Measurements from ENCODE around the gene YPEL3.
"Not testable (repeated sequence)": the region's sequence is repeated elsewhere in the genome, so short reads cannot be mapped to it uniquely, and the experiment has no call there.

The YPEL3 gene

DNA sequence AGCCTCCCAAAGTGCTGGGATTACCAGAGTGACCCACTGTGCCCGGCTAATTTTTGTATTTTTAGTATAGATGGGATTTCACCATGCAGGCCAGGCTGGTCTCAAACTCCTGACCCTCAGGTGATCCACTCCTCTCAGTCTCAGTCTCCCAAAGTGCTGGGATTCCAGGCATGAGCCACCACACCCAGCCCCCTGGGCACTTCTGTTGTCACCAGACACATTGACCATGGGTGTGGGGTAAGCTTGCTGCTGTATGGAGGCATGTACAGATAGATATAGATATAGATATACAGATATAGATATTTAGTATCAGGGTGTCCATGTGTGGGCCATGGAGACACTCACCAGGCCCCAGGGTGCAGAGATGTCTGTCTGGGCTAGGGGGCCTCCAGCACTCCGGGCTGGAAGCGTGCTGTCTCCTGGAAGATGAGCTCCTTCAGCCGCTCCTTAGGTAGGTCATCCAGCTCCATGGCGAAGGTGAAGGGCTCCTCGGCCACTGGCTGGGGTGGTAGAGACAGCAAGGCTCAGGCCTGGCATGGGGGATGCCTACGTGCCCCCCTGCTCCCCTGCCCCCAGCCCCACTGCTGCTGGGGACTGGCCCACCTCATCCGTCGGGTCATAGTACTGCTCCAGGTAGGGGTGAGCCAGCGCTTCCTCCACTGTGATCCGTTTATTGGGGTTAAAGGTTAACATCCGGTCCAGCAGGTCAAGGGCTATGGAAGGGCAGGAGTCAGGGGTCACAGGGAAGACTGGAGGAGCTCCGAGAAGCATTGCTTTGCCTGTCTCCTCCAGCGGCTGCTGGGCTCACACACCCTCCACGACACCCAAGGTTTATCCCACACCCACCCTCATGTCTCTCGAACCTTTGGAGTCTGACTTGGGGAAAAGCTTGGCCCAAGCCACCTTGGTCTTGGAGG, 20.5 kb upstream of the YPEL3 start:
- no peak for DNase-seq

DNA sequence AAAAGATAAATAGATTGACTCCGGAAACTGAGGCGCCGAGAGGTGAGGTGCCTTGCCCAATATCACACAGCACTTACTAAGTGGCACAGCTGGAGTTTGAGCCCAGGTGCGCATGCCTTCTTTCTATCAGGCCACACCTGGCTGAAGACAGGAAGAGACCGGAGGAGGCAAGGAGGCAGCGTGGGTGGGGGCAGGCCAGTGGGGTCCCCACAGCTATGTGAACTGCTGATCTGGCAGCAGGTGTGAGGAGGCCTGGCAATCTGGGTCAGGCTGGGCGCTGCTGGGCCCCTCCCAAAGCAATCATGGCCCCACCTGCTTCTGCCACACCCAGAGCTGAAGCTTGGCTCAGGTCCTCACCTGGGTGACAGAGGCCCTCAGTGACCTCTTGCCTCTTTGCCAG, 19.2 kb upstream of the YPEL3 start:
- no peak for DNase-seq

DNA sequence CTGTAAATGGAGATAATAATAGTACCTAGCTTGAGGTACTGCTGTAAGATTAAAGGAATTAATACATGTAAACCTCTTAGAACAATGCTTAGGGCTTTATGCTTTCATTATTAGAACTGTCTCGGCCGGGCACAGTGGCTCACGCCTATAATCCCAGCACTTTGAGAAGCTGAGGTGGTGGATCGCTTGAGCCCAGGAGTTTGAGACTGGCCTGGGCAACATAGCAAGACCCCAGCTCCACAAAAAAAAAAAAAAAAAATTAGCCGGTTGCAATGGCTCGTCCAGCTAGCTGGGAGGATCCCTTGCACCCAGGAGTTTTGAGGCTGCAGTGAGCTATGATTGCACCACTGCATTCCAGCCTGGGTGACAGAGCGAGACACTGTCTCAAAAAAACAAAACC, 18.8 kb upstream of the YPEL3 start:
- not testable (repeated sequence) for DNase-seq

DNA sequence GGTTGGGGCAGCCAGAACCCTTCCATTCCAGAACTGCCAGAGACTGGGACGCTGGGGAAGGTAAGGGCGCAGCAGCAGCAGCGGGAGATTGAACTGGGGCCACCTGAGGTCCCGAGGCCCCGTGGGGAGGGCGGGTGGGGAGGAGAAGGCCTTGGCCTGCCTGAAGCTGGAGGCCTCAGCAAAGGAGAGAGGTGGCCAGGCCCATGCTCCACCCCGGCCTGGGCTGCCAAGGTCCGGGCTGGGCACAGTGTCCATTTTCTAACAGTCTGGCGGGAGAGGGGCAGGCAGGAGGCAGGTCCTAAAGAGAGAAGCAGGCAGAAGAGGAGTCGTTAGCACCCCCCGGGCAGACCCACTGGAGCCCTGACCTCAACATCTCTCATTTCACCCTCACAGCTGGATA, 18.4 kb upstream of the YPEL3 start:
- DNase-seq: no peak

DNA sequence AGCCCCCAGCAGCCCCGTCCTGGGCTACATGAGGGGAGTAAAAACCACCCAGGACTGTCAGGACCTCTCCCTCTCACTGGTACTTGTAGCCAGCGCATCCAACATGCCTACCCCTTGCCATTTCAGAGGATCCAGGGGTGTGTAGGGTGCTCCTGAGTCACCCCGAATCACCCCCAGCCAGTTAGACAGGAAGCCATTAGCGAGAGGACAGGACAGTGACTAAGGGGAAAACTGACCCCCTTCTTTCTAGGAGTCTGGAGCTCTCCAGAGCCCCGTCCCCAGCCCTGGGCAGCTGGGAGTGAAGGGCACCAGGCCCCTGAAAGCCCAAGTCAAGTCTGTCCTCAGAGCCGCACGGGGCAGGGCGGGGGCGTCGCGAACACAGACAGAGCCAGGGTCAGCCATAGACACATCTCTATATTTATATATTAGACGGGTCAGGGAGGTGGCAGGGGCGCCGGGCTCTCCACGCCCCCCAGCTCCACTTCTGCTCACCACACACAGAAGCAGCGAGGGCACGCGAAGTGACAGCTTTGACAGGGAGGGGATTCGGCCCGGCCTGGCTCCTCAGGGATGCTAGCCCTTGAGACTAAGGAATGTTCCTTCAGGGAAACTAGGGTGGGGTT, 17.8 kb upstream of the YPEL3 start:
- DNase-seq: no peak

DNA sequence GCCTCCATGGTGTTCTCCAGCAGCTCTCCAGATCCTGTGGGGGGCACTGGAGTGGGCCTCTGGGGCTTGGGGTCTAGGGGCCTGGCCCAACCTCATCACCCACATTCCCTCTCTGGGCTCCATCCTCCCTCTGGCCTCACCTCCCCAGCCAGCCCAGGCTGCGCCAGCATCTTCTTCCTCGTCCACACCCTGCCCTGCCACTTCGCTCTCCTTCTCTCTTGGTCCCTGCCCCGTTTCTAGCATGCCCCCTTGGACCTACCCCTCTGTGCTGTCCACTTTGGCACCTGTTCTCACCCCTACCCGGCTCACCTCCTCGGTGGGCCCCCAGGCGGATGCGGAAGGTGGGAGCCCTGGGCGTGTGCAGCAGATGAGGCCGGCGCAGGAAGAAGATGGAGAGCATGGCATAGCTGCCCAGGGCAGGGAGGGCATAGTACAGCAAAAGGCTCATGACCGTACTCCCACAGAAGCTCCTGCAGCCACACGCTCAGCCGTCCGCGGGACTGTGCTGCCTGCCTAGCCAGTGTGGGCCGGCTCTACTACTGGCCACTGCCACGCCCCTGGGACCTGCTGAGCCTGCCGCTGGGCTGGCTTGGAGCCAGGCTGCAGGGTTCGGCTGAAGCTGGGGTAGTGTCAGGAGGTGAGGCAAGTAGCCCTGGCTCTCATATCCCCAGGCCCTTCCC, 17.2 kb upstream of the YPEL3 start, which contains the start of gene GDPD3:
Gene GDPD3, minus strand, starts transcription at position 507 of the 680 bp plus-strand sequence. Its CDS starts 59 bp downstream, at position 448.
- peak; percentile 54 for DNase-seq

DNA sequence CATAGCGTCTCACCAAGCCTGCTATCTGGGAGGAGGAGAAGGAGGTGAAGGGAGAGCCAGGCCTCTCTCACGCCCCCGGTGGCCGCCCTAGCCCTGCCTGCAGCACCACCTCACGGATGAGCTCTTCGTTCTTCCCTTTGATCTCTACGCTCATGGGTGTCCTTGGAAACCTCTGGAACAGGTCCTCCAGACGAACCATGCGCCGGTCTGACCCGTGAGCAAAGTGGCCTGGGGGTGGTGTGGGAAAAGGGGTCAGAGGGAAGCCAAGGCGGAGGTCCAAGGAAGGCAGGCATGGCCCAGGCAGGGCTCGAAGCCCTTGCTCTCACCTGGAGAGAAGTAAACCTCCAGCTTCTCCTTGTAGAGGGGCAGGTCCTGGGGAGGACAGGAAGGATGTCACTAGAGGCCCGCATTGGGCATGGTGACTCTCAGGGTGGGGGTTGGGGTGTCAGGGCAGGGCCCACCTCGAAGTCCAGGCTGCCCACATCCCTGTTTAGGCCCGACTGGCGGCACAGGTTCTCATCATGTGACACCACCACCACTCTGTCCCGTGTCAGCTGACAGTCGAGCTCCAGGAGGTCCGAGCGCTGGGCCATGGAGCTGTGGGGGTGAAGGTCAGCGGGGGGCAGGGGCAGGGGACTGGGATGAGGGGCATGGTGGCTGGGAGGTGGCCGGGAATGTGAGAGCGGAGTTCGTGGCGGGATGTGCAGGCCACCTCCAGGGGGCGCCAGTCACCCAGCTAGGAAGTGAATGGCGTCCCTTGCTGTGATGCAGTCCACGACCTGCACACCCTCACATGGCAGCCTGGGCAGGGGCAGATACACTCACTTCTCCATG, 16.4 kb upstream of the YPEL3 start:
- peak; percentile 65 for DNase-seq

DNA sequence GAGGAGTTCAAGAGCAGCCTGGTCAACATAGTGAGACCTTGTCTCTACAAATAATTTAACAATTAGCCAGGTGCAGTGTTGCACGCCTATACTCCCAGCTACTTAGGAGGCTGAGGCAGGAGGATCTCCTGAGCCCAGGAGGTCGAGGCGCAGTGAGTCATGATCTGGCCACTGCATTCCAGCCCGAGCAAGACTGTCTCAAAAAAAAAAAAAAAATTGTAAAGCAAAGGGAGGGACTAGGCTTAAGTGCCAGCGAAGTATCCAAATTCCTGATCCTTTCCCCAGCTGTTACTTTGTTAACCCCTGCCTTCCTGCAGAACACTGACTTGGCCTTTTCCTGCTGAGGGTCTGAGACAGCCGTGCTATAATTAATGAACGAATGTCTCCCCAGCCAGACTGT, 14.6 kb upstream of the YPEL3 start:
- DNase-seq: no peak

DNA sequence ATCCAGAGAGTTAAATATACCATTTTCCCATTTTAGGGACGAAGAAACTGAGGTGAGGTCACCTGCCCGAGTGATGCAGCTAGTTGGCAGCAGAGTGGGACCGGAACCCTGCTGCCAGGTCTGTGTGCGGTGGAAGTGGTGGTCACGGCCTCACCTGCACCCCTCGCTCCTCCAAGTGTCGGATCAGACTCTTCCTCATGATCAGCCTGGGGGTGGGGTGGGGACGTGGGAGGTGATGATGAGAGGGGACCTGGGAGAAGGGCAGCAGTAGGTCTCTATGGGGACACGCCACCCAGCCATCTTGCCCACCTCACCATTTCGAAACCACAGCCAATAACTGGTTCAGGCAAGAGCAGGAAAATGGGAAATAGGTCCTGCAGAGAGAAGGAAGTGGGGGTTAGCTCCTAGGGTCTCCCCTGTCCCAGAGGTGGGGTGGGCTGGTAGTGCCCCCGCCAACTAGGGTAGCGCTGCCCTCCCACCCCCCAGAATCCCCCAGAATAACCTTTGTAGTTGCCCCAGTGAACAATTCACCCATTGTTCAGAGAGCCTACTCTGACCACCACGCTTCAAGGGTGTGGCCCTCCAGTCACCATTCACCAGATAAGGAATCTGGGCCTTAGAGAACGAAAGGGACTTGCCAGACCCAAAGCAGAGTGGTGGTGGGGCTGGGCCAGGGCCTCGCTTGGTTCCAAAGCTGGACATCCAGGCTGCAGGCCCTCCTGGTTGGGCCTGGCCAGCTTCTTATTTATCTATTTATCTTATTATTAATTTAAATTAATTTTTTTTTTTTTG, 12.2 kb upstream of the YPEL3 start:
- DNase-seq: peak; percentile 71

DNA sequence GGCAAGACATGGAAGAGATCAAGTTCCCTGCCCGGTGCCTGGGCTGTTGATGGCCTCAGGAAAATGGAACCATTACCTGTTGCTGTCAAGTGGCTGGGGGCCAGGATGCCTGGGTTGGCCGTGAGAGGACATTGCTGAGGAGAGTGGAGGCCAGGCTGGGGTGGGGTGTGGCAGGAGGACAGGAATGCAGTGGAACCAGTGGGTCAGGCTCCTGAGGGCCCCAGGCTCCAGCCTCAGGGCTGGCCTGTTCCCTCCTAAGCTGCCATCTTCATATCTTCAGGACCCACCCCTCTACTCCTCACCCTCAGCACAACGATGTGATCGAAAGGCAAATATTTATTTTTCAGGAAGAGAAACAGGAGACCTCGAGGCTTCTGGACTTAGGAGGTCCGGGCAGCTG, 8.5 kb upstream of the YPEL3 start:
- no peak for DNase-seq

DNA sequence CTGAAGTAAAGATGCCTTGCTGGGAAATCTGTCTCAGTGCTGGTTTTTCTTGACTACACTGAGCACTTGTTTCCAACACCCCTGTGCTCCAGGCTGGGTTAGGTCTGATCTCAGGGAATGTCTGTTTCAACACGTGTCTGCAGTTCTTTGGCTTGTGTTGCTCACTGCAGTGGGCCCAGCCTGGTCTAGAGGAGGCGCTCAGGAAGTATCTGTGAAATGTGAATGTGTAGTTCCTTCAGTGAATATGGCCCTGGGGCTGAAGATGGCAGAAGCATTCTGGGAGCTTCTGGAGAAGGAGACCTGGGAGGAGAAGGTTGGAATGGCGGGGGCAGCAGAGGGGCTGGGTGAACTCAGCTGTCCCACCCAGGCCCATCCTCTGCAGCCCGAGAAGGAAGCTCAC, 8.1 kb upstream of the YPEL3 start:
- no peak for DNase-seq

DNA sequence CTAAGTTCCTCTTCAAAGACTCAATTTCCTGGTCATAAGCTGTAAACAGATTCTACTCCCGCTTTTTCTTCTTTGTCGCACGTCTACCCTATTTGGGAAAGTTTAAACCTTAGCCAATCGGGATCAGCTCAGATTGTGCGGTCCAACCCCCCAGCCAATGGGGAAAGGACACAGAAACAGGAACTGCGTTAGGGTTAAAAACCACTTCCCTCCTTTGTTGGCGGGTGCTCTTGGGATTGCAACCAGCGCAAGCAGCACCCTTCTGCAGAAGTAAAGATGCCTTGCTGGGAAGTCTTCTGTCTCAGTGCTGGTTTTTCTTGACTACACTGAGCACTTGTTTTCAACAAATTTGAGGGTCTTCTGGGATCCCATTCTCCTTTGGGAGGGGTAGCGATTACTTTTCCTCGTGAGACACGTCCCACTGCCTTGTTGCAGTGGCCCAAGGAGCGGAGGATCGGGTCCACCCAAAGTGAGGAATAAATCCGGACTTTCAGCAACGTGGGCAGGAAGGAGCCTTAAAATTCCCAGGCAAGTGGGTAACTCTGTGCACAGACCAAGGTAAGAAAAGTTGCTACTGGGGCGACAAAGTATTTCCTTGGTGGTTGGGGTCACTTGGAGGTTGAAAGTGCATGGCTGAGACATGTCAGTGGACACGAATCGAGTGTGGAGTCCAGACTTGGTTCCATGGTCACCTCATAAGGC, 1.0 kb upstream of the YPEL3 start:
- peak; percentile 51 for DNase-seq

DNA sequence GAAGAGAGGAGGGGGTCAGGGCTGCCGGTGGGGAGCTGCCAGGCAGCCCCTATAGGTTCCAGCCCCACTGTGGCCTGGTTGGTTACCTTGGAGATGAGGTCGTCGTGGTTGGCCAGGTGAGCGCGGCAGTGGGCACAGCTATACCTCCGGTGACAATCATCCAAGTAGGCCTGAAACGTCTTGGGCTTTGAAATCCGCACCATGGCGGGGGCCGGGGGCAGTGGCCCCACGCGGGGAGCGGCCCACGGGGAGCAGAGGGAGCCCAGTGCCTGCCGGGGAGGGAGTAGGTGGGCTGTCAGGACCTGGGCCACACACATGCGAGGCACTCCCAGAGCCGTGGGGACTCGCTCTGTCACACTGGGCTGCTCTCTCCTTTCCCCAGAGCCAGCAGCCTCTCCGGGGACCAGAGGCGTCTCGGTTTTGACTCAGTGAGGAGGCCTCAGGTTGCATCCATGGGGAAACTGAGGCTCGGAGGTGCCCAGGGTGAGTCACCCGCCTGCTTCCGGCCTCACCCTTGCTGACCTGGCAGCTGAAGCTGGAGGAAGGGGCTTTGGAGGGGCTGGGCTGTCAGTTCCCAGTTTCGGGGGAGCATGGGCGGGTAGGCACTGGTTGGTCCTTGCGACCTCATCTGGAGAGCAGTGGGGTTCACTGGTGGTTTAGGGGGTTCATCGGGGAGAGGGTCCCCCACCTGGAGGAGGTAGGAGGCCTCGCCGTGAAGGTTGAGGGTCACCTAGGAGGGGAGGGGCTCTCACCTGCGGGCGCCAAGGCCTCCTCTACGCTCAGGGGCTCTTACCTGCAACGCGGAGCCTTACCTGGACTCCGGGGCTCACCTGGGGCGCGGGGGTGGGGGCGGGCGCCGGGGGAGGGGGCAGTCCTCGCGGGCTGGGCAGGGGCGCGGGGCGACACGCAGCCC, 591 bp downstream of the YPEL3 start:
- no peak for DNase-seq

DNA sequence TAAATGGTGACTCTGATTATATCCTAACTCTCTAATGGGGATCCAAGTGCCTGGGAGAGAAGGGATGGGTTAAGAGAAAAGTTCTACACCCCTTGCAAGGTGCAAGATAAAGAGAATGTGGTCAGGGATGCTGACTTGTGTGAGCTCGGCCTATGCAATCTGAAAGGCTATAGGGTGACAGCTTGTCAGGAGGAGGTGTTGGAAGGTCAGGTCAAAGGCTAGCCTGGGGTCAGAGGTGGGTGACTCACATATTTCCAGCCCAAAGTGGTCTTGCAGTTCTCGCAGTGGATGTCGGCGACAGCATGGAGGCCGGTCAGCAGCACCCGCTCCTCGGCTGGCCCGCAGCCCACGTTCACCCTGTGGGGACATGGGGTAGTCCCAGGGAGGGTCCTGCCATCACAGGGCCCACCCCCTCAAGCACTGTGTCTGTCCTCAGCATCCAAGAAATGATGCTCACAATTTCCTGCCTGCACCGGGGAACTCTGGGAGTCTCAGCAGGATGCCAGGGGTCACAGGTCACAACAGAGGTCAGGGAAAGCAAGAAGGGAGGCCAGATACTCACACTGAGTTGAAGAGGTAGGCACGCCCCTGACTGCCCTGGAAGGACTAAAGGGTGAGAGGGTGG, 1.4 kb downstream of the YPEL3 start:
- DNase-seq: peak; percentile 34

DNA sequence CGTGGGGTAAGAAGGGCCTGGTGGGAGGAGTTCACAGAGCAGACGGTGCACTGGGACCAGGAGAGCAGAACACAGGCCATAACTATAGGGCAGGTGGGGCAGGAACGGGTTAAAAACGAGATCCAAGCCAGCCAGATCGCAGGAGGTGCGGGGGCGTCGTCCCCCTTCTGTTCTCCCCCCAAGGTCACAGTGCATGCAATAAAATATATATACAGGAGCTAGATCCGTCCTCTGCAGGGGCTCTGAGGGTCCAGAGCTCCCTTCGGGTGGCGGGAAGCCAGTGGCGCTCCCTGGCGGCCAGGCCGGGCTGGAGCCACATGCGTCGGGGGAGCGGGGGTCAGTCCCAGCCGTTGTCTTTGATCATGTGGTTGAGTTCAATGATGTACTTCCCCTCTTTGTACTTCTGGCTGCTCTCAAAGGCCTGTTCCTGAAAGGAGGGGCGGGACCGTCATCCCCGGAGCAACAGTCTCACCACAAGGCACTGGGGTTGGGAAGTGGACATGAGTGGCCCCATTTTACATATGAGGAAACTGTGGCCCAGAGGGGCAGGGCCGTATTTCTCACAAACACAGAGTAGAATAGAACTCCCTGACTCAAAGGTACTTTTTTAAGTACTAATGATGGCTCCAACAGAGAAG, 3.5 kb downstream of the YPEL3 start:
- DNase-seq: peak; percentile 94

DNA sequence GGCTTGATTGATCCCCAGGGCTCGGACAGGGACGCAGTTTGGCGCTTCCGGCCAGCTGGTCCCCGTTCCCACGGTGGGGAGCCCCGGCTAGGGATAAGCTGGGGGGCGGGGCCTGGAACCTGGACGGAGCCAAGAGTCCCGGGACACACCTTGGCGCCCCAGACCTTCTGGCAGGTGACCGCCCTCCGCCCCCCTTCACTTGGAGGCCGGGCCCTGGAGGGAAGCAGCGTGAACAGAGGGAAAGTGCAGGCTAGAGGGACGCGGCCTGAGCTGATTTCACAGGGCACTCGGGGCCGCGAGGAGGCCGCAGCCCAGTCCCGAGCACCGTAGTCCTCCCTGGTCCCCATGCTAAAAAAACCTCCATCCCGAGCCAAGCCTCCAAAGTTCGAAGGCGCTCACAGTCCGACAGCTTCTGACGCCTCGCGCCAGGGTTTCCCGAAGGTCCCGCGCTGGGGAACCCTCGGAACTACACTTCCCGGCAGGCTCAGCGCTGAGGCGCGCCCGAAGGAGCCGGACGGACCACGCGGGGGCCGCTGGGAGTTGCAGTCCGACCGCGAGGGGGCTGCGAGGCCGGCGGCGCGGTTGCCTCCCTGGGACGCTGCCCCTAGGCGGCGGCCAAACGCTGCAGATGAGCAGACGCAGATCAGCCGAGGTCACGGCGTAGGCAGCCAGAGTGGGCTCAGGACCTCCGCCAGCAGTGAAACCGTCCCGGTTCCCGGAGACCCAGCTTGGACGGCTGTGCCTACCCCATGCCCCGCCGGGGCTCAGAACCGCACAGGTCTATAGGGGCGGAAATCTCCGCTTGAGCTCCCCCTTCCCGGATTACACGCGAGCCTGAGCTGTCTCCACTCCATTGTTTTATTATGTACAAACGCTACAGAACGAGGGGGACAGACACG, 4.3 kb downstream of the YPEL3 start, which contains the start of gene TBX6:
Gene TBX6, minus strand, starts transcription at position 451 of the 899 bp plus-strand sequence. CDS start 731 bp downstream, outside the sequence.
- DNase-seq: peak; percentile 96

DNA sequence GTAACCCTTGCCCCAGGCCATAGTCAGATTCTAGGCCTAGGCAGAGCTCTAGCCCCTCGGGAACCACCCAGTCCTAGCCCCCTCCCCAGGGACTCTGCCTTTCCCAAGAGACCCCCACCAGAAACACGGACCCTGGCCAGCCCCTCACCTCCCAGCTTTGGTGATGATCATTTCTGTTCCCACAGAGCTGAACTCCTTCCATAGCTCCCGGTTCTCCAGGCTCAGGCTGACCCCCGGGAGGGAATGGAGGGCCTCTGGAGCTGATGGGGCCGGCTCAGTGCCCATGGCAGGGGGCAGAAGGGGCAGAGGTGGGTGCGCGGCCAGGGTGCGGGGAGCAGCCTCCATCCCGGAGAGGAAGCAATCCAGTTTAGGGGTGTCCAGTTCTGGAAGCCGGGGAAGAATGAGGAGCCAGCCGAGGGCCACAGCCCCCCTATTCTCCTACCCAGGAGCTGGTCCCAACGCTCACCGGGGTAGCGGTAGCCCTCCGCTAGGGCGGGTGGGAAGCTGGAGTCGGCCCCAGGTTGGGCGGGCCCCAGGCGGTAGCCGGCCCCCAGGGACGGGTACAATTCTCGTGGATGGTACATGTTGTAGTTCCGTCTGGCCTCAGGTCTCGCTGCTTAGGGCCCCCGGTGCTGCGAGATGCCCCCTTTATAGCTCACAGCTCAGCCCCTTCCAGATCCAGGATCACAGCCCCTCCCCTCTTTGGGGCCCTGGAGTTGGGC, 5.2 kb downstream of the YPEL3 start:
- no peak for DNase-seq
